HG02938 (cell line): ENCODE measurements around the gene KDM4D.
"Not testable (repeated sequence)": the region's sequence is repeated elsewhere in the genome, so short reads cannot be mapped to it uniquely, and the experiment has no call there.

ENCODE experiments used
- ATAC-seq: cut with Tn5 transposase; IDR thresholded peaks from one replicate; pipeline ENCODE4 v1.9.1; 2021; ENCODE audit warnings: mild to moderate bottlenecking, moderate library complexity; ENCODE audit not compliant: unreplicated experiment

The KDM4D gene

GRCh38 chr11:94973099-94973968 lies at the start of gene KDM4D, which contains the start of gene CWC15:
TSS of gene KDM4D (plus strand) at chr11:94973709. CDS start at chr11:94997373, 23,664 bp downstream.
TSS of gene CWC15 (minus strand) at chr11:94973556. CDS start at chr11:94972185, 1,371 bp downstream.
- ATAC-seq: peak; percentile 100

DNA sequence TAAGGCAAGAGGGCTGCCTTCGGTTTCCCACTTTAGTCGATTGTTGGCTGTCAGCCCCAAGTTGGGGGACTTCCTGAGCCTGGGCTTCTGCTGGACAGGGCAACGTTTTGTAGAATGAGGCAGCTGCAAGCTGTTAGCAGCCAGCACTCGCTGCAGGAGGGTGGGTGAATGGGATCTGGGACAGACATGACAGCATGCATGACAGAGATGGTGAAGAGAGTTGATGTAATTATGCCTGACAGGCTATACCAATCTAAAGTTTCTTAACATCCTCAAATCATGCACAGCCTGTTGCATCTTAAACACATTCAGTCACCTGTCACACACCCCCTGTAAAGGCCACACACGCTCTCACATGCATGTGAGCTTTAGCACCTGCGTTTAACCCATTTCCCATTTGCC lies 49.3 kb upstream of the KDM4D start:
- ATAC-seq: no peak

- no peak for ATAC-seq
Measured at GRCh38 chr11:94924612-94925011, 48.9 kb upstream of the KDM4D start.

DNA sequence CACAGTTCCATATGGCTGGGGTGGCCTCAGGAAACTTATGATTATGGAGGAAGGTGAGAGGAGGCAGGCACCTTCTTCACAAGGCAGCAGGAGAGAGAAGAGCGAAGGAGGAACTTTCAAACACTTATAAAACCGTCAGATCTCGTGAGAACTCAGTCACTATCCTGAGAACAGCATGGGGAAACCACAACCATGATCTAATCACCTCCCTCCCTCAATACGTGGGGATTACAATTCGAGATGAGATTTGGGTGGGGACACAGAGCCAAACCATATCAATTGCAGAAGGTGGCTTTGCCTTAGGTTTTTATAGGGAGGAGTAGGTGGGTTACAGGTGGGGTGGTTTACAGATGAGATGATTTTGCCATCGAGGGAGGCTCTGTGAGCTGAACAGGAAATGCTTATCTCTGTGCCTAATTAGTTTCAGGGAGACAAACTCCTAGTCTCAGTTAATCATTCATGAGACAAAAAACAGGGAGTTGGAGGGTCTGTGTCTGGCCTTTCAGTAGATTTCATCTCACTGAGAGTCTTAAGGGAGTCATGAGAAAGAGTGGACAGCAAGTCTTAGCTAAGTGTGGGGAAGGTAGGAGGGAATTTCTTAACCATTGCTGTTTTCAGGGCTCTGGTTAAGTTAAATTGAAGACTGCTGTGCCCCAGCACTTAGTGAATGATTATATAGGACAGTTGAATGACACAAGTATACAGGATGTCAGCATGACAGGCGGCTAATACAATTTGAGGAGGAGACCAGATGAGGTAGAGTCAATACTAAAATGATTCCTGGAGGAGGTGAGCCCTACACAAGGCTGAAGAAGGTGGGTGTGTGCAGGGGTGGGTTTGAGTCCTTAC lies 47.9 kb upstream of the KDM4D start:
- ATAC-seq: peak; percentile 82

DNA sequence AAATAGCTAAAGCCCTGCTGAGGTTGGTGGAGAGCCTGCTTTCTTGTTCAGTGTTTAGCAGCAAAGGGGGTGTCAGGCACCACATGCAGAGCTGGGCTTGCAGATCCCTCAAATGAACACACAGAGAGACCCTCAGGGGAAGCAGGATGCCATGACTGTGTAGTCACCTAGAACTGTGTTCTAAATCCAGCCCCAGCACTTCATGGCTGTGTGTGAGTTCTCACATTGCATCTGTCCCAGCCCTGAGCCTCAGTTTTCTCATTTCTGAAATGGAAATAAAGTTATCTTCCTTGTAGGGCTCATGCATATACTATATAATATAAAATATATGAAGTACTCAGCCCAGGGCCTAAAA lies 47.3 kb upstream of the KDM4D start:
- ATAC-seq: no peak

DNA sequence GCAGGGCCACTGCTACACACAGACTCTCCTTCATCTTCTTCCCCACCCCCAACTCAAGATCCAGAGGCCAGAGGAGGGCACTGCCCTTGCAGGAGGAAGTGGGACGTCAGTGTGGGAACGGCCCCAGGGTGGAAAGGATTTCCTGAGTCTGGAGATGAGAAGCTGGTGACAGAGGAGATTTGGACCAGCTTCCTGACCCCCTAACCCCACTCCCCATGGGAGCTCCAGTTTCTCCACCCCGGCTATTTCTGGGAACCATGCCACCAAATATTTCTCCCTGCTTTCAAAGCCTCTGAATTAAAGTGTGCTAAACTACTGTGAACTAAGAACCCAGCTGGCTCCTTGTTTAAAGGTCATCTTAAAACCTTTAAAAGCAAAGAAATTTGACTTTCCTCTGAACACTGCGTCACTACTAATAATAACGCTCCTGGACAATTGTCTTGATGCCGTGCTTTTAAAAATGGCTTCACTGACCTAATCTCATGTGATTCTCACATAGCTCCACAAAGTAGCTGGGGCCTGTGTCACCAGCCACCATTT lies 46.7 kb upstream of the KDM4D start:
- no peak for ATAC-seq

DNA sequence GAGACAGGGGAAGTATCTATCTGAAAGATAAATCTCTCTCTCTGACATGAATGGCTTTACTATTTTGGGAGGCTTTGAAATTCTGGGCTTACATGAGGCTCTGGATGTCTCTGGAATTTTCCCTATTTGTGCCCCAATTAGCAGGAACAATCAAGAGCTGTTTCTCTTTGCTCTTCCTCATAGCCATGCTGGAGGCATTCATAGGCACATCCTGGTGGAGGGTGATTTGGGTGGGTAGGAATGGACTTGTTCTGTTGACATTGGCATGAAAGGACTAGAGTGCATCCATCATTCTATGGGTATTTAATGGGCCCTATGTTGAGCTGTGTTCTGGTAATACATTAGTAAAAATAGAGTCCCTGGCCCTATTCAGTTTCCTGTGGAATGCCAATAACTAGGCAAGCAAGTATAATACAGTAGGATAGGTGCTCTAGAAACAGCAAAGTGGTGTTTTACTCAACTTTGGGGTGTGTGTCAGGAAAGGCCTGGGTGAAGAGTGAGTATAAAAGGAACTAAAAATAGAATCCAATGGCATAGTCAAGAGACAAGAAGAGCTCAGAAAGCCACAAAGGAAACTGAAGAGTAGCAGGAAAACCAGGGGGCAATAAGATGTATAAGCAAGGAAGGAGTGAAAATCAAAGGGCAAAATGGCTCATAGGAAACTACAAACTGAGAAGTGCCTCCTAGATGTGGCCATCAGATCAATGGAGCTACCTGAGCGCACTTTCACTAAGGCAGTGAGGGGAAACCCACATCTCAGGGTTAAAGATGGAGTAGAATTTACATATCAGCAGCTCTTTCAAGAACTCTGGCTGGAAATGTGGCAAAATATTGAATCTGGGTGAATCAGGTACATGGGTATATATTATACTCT lies 45.2 kb upstream of the KDM4D start:
- ATAC-seq: no peak

DNA sequence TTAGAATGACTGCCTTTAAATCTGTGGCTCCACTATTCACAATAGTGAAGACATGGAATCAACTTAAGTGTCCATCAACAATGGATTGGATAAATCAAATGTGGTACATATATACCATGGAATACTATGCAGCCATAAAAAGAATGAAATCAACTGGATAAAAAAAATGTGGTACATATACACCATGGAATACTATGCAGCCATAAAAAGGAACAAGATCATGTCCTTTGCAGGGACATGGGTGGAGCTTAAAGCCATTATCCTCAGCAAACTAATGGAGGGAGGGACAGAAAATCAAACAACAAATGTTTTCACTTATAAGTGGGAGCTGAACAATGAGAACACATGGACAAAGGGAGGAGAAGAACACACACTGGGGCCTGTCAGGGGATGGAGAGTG lies 41.4 kb upstream of the KDM4D start:
- not testable (repeated sequence) for ATAC-seq

- no peak for ATAC-seq
Measured at GRCh38 chr11:94932503-94932902, 41.0 kb upstream of the KDM4D start.

GRCh38 chr11:94933223-94934130 lies 40.0 kb upstream of the KDM4D start:
- ATAC-seq: no peak

- no peak for ATAC-seq
Measured at GRCh38 chr11:94934362-94934761, 39.1 kb upstream of the KDM4D start.

- no peak for ATAC-seq
Measured at GRCh38 chr11:94934846-94935245, 38.7 kb upstream of the KDM4D start.

- ATAC-seq: no peak
Measured at GRCh38 chr11:94938095-94939055, 35.1 kb upstream of the KDM4D start.

GRCh38 chr11:94939346-94939745 lies 34.2 kb upstream of the KDM4D start:
- ATAC-seq: no peak

GRCh38 chr11:94941131-94941530 lies 32.4 kb upstream of the KDM4D start:
- no peak for ATAC-seq

- no peak for ATAC-seq
Measured at GRCh38 chr11:94946812-94947211, 26.7 kb upstream of the KDM4D start.

DNA sequence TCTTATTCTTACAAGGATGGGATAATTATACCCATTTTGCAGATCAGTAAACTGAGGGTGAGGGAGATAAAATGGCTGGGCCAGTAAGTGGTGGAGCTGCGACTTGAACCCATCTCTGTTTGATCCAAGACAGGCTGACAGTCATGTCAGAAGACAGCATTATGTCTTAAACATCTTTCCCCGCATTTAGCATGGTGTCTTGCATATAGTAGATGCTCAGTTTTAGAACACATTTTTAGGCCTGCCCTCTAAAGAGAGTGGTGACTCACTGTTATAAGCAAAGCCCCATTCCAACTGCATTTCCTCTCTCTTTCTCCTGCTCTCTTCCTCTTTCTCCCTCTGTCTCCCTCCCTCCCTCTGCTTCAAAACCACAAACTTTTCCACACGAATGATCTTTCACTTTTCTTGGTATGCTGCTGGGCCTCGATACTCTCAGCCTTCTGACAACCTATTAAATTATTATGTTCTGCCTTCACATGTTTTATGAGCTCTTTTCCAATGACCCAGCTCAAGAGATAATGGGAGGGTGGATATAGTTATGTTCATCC lies 25.4 kb upstream of the KDM4D start:
- ATAC-seq: no peak

DNA sequence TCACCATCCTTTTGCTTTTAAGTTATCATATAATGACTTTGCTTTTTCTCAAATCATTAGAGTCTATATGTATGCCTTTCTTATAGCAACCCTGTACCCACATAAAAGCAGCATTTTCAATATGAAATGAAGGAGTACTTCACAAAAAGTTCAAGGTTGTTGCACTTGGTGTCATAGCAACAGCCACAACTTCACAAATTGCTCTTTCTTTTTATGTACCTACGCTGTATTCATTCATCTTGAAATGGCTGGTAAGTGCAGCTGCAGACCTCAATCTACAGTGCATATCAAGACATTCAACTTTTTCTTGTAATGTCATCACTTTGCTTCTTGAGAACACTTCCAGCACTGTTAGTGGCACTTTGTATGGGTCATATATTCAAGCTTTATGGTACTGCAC lies 18.8 kb upstream of the KDM4D start:
- ATAC-seq: no peak
